OCI-LY3 (cell line): ENCODE results near the gene FGF2.

Experiments used
- EZH2phosphoT487 ChIP-seq: fragments of 200-600 bp; shearing (Covaris generic); IDR thresholded peaks from 2 replicates; pipeline ENCODE4 v1.6.1; 2018; ENCODE audit warnings: antibody characterized with exemption, mixed run types, low read depth
- TF ChIP-seq, protein P1 (sequence below): fragments of 200-600, 300-600 bp; sonication (generic); IDR thresholded peaks from 2 replicates; pipeline ENCODE4 v1.5.1; 2014; ENCODE audit warnings: antibody characterized with exemption, low read length, low read depth

DNA sequence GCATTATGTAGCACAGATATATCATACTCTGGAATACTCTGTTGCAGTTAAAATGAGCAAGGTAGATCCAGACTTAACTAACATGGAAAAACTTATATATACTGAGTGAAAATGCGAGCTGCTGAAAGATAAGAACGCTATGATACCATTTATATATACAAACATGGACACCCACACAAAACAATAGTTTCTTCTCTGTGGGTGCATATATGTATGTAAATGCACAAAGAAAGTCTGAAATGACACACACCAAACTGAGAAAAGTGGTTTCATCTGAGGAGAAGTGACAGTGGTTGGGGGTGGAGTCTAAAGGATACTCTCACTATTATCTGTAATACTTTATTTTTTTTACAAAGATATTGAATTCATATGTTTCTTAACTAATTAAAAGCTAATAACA is 12.2 kb upstream of the FGF2 start:
- TF ChIP-seq, protein P1, sequence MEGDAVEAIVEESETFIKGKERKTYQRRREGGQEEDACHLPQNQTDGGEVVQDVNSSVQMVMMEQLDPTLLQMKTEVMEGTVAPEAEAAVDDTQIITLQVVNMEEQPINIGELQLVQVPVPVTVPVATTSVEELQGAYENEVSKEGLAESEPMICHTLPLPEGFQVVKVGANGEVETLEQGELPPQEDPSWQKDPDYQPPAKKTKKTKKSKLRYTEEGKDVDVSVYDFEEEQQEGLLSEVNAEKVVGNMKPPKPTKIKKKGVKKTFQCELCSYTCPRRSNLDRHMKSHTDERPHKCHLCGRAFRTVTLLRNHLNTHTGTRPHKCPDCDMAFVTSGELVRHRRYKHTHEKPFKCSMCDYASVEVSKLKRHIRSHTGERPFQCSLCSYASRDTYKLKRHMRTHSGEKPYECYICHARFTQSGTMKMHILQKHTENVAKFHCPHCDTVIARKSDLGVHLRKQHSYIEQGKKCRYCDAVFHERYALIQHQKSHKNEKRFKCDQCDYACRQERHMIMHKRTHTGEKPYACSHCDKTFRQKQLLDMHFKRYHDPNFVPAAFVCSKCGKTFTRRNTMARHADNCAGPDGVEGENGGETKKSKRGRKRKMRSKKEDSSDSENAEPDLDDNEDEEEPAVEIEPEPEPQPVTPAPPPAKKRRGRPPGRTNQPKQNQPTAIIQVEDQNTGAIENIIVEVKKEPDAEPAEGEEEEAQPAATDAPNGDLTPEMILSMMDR = no peak
- no peak for TF ChIP-seq EZH2phosphoT487
